Measurements from ENCODE around the gene ATP9B.
A peak's percentile ranks its signal among the peaks of the same experiment; 100 is the strongest.

The ATP9B gene

GRCh38 chr18:79203017-79203605 lies 133.9 kb downstream of the ATP9B start:
- DNase-seq (ENCODE audit: low spot score) (no peak), ATAC-seq (ENCODE audit: low read depth) (peak; percentile 100)
- Histone ChIP-seq H3K4me1 (ENCODE audit: insufficient read depth, poor library complexity, severe bottlenecking) (peaks cover 3% of the 10 kb centered on the region), H3K4me3 (ENCODE audit: severe bottlenecking) (no peak overlapping the region), H3K27ac (ENCODE audit: poor library complexity, severe bottlenecking) (no peak overlapping the region), H3K27me3 (ENCODE audit: insufficient read depth, poor library complexity, severe bottlenecking) (no peaks in the 10 kb centered on the region), H3K9me3 (ENCODE audit: severe bottlenecking) (no peaks in the 10 kb centered on the region), H3K36me3 (ENCODE audit: low read depth) (no peaks in the 10 kb centered on the region)
- TF ChIP-seq, protein P1, sequence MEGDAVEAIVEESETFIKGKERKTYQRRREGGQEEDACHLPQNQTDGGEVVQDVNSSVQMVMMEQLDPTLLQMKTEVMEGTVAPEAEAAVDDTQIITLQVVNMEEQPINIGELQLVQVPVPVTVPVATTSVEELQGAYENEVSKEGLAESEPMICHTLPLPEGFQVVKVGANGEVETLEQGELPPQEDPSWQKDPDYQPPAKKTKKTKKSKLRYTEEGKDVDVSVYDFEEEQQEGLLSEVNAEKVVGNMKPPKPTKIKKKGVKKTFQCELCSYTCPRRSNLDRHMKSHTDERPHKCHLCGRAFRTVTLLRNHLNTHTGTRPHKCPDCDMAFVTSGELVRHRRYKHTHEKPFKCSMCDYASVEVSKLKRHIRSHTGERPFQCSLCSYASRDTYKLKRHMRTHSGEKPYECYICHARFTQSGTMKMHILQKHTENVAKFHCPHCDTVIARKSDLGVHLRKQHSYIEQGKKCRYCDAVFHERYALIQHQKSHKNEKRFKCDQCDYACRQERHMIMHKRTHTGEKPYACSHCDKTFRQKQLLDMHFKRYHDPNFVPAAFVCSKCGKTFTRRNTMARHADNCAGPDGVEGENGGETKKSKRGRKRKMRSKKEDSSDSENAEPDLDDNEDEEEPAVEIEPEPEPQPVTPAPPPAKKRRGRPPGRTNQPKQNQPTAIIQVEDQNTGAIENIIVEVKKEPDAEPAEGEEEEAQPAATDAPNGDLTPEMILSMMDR (IDR thresholded peaks at IDR 0.05; ENCODE audit: poor library complexity, severe bottlenecking), result no peak

- Histone ChIP-seq H3K27me3 (ENCODE audit: insufficient read depth, poor library complexity, severe bottlenecking) (no peaks in the 10 kb centered on the region), H3K9me3 (ENCODE audit: severe bottlenecking) (no peaks in the 10 kb centered on the region), H3K27ac (ENCODE audit: poor library complexity, severe bottlenecking) (no peak overlapping the region), H3K4me3 (ENCODE audit: severe bottlenecking) (no peak overlapping the region), H3K4me1 (ENCODE audit: insufficient read depth, poor library complexity, severe bottlenecking) (peaks cover 3% of the 10 kb centered on the region), H3K36me3 (ENCODE audit: low read depth) (no peaks in the 10 kb centered on the region)
- ATAC-seq (ENCODE audit: low read depth), result no peak
- no peak for DNase-seq (ENCODE audit: low spot score)
- TF ChIP-seq, protein P1 (IDR thresholded peaks at IDR 0.05; ENCODE audit: poor library complexity, severe bottlenecking), result no peak
Observed at GRCh38 chr18:79204889-79205807, 136.0 kb downstream of the ATP9B start.

DNA sequence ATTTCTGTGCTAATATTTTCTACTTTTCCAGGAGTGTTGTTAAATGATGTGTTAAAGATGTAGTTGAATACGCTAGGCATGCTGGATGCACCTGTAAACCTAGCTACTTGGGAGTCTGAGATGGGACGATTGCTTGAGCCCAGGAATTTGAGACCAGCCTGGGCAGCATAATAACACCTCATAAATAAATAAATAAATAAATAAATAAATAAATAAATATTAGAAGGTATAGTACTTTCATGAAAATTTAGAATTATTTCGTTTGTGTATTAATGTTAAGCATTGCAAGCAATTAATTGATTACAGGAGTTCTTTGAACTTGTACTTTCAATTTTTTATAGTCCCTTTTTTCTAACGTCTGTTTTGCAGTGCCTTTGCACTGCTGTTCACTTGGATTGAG lies 137.2 kb downstream of the ATP9B start:
- no peak overlapping the region for H3K4me3 ChIP-seq (ENCODE audit: severe bottlenecking)
- DNase-seq (ENCODE audit: low spot score) (no peak), ATAC-seq (ENCODE audit: low read depth) (no peak)
- peaks cover 3% of the 10 kb centered on the region for H3K4me1 ChIP-seq (ENCODE audit: insufficient read depth, poor library complexity, severe bottlenecking)
- H3K27ac ChIP-seq (ENCODE audit: poor library complexity, severe bottlenecking), result no peak overlapping the region
- H3K27me3 ChIP-seq (ENCODE audit: insufficient read depth, poor library complexity, severe bottlenecking), result no peaks in the 10 kb centered on the region
- TF ChIP-seq, protein P1 (IDR thresholded peaks at IDR 0.05; ENCODE audit: poor library complexity, severe bottlenecking), result no peak
- H3K9me3 ChIP-seq (ENCODE audit: severe bottlenecking), result no peaks in the 10 kb centered on the region
- no peaks in the 10 kb centered on the region for H3K36me3 ChIP-seq (ENCODE audit: low read depth)

DNA sequence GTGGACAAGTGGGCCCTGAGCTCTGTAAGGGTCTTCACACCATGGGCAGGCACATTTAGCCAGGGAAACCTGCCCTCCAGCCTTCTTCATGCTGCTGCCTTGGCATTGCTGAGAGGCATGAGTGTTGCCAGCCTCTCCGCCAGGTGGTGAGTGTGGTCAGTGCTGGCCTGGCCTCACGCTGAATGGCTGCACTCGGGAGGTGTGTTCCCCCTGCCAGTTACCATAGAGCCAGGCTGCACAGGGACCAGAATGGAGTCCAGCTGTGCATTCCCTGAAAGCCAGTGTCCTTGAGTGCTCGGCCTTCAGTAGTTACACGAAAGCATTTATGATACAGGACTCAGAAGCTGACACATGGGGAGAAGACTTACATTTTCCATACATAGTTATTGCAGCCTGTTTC lies 139.7 kb downstream of the ATP9B start:
- Histone ChIP-seq H3K27ac (ENCODE audit: poor library complexity, severe bottlenecking) (no peak overlapping the region), H3K4me3 (ENCODE audit: severe bottlenecking) (no peak overlapping the region), H3K9me3 (ENCODE audit: severe bottlenecking) (no peaks in the 10 kb centered on the region), H3K36me3 (ENCODE audit: low read depth) (no peaks in the 10 kb centered on the region), H3K4me1 (ENCODE audit: insufficient read depth, poor library complexity, severe bottlenecking) (peaks cover 2% of the 10 kb centered on the region), H3K27me3 (ENCODE audit: insufficient read depth, poor library complexity, severe bottlenecking) (no peaks in the 10 kb centered on the region)
- DNase-seq (ENCODE audit: low spot score) (no peak), ATAC-seq (ENCODE audit: low read depth) (no peak)
- TF ChIP-seq, protein P1 (IDR thresholded peaks at IDR 0.05; ENCODE audit: poor library complexity, severe bottlenecking), result no peak
